GM12891 (cell line): ENCODE results near the gene HACD1.

Experiments
- POLR2A ChIP-seq: IDR thresholded peaks from 2 replicates; pipeline ENCODE4 v1.6.1; 2011; ENCODE audit warnings: low read depth, low read length, control low read depth
- SPI1 ChIP-seq: IDR thresholded peaks from 2 replicates; pipeline ENCODE4 v1.6.1; 2011; ENCODE audit warnings: low read depth, low read length, control low read depth
- TAF1 ChIP-seq: IDR thresholded peaks from 2 replicates; pipeline ENCODE4 v1.6.1; 2011; ENCODE audit warnings: low read depth, low read length, control low read depth

GRCh38 chr10:17661510-17661909, 44.3 kb upstream of the HACD1 start:
- TF ChIP-seq POLR2A (no peak), SPI1 (no peak), TAF1 (no peak)
